PC-9 (cell line): ENCODE data around the gene EBPL.

Experiments used
- EZH2 ChIP-seq: fragments of 200-600 bp; sonication (generic); IDR thresholded peaks from 2 replicates; pipeline ENCODE4 v1.8.0; 2017; ENCODE audit warnings: antibody characterized with exemption, low read depth
- TF ChIP-seq, protein P1 (sequence below): fragments of 200-600 bp; sonication (generic); conservative IDR thresholded peaks from 2 replicates; pipeline ENCODE4 v1.6.1; 2017; ENCODE audit warnings: mixed run types, antibody characterized with exemption, mild to moderate bottlenecking, moderate library complexity

DNA sequence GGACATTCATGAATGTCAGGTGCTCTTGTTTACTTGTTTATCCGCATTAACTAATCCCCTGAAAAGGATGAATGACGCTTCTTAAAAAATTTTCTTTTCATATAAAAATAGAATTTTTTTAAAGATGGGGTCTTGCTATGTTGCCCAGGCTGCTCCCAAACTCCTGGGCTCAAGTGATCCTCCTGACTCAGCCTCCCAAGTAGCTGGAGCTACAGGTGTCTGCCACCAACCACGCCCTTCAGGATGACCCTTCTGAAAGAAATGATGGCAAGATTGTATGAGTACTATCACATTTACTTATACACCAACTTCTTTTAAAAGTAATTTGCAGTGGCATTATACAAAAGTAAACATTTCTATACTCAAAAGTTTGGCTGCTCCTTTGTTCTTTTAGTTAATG lies 6.2 kb upstream of the EBPL start:
- TF ChIP-seq, protein P1, sequence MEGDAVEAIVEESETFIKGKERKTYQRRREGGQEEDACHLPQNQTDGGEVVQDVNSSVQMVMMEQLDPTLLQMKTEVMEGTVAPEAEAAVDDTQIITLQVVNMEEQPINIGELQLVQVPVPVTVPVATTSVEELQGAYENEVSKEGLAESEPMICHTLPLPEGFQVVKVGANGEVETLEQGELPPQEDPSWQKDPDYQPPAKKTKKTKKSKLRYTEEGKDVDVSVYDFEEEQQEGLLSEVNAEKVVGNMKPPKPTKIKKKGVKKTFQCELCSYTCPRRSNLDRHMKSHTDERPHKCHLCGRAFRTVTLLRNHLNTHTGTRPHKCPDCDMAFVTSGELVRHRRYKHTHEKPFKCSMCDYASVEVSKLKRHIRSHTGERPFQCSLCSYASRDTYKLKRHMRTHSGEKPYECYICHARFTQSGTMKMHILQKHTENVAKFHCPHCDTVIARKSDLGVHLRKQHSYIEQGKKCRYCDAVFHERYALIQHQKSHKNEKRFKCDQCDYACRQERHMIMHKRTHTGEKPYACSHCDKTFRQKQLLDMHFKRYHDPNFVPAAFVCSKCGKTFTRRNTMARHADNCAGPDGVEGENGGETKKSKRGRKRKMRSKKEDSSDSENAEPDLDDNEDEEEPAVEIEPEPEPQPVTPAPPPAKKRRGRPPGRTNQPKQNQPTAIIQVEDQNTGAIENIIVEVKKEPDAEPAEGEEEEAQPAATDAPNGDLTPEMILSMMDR: no peak
- TF ChIP-seq EZH2: no peak
